GM12892 (cell line): ENCODE results near the gene SYNE1.

Source experiments
- POLR2A ChIP-seq: IDR thresholded peaks from 2 replicates; pipeline ENCODE4 v1.6.1; 2011; ENCODE audit warnings: low read depth, low read length, control low read depth
- POLR2AphosphoS5 ChIP-seq: IDR thresholded peaks from 2 replicates; pipeline ENCODE4 v1.6.1; 2011; ENCODE audit warnings: low read depth, low read length, control low read depth
- TAF1 ChIP-seq: IDR thresholded peaks from 2 replicates; pipeline ENCODE4 v1.6.1; 2011; ENCODE audit warnings: low read depth, mild to moderate bottlenecking, control low read depth, low read length, borderline replicate concordance

- TF ChIP-seq POLR2A (no peak), POLR2AphosphoS5 (no peak), TAF1 (no peak)
Observed at GRCh38 chr6:152458648-152459644, 178.2 kb downstream of the SYNE1 start.
